HepG2 (cell line): ENCODE measurements around the gene CACTIN. TPM values are rescaled to one million over a fixed set of nuclear protein-coding genes. Genes with fewer than 3 reads are reported as not detected.

Experiments used
- ATAC-seq: fragments of 200-7000 bp; cut with Tn5 transposase; 3 replicates; pipeline ENCODE4 v1.9.1; 2020; ENCODE audit warnings: mild to moderate bottlenecking, moderate library complexity
- BruUV-seq: library from RNA; stranded (reverse); fragments of 400-500 nt; replicated peaks from 2 replicates; lab custom pipeline; 2021; lab: Mats Ljungman, UMichigan
- CTCF ChIA-PET: fragments of 300-600 bp; formaldehyde crosslinking; extraction: SDS; loops from one replicate; lab custom pipeline; 2021; ENCODE audit warnings: low total read pairs, inconsistent platforms, low intra/inter-chr PET ratio; lab: Yijun Ruan, JAX
- POLR2A ChIA-PET: fragments of 350-600 bp; sonication (Branson Sonifier 250); formaldehyde crosslinking; loops from one replicate; lab custom pipeline; 2020; ENCODE audit warnings: antibody characterized with exemption, inconsistent platforms; lab: Yijun Ruan, JAX
- DNase-seq: peaks from one replicate; pipeline ENCODE4 v3.0.0-alpha.2; 2015; ENCODE audit warnings: low spot score
- FAIRE-seq: peaks from 3 replicates; lab custom pipeline; 2011; peaks lifted over from hg19 to GRCh38; lab: Jason Lieb, UNC
- H2AFZ ChIP-seq: one replicate; pipeline ENCODE4 v1.6.1; 2011; ENCODE audit warnings: low read length, inconsistent platforms
- H3K27ac ChIP-seq: fragments of 300-600 bp; 3 replicates; pipeline ENCODE4 v1.8.0; 2011; ENCODE audit warnings: mixed run types, mild to moderate bottlenecking, mixed read lengths, low read length, inconsistent platforms; ENCODE audit not compliant: insufficient read depth; ENCODE audit errors: extremely low read length
- H3K27me3 ChIP-seq, 2 experiments: fragments of 200-600 bp in 1 of 2; 2 replicates in 1 of 2; 3 replicates in 1 of 2; pipeline versions ENCODE4 v1.6.0 to v1.8.0; 2011; ENCODE audit warnings: low read length in 2 of 2, mild to moderate bottlenecking in 2 of 2, moderate library complexity in 2 of 2, inconsistent platforms in 1 of 2; ENCODE audit not compliant: insufficient read depth in 2 of 2, control insufficient read depth in 1 of 2
- H3K36me3 ChIP-seq, 2 experiments: fragments of 200-600 bp in 1 of 2; replicated peaks in 1 of 2; 2 replicates in 1 of 2; 3 replicates in 1 of 2; pipeline versions ENCODE4 v1.5.1 to v1.8.0; 2011; ENCODE audit warnings: low read length in 2 of 2, inconsistent platforms in 1 of 2; ENCODE audit not compliant: insufficient read depth in 2 of 2, control insufficient read depth in 1 of 2
- H3K4me1 ChIP-seq: 2 replicates; pipeline ENCODE4 v1.5.1; 2012; ENCODE audit warnings: low read length, inconsistent platforms; ENCODE audit not compliant: insufficient read depth
- H3K4me2 ChIP-seq: 2 replicates; pipeline ENCODE4 v1.6.0; 2011; ENCODE audit warnings: low read depth, low read length, inconsistent platforms
- H3K4me3 ChIP-seq, 3 experiments: fragments of 200-600 bp in 1 of 3; sonication (generic), shearing (Covaris generic) in 1 of 3; replicated peaks in 1 of 3; 2 replicates each; pipeline ENCODE4 v1.5.1; 2011 to 2016; ENCODE audit warnings: low read length in 3 of 3, inconsistent platforms in 2 of 3, low read depth in 2 of 3, mild to moderate bottlenecking in 2 of 3, control low read depth in 1 of 3, mixed read lengths in 1 of 3; ENCODE audit not compliant: insufficient read depth in 1 of 3
- H3K79me2 ChIP-seq: one replicate; pipeline ENCODE4 v1.6.1; 2011; ENCODE audit warnings: low read length, inconsistent platforms; ENCODE audit not compliant: insufficient read depth
- H3K9ac ChIP-seq: 2 replicates; pipeline ENCODE4 v1.6.0; 2011; ENCODE audit warnings: mild to moderate bottlenecking, low read depth, low read length, inconsistent platforms; ENCODE audit not compliant: insufficient read depth
- H3K9me3 ChIP-seq: 2 replicates; pipeline ENCODE4 v1.5.1; 2012; ENCODE audit warnings: mild to moderate bottlenecking, low read length
- H4K20me1 ChIP-seq: 2 replicates; pipeline ENCODE4 v1.6.0; 2011; ENCODE audit warnings: inconsistent platforms, mild to moderate bottlenecking, low read length, moderate library complexity; ENCODE audit not compliant: insufficient read depth
- ARNTL ChIP-seq: sonication (generic); formaldehyde crosslinking; IDR thresholded peaks from 2 replicates; pipeline ENCODE4 v1.4.0; 2020; ENCODE audit warnings: mild to moderate bottlenecking, missing genetic modification reagents
- CCDC6 ChIP-seq: sonication (generic); formaldehyde crosslinking; IDR thresholded peaks from 2 replicates; pipeline ENCODE4 v1.8.1; 2022; ENCODE audit warnings: mild to moderate bottlenecking, missing genetic modification reagents, moderate library complexity
- GATAD2A ChIP-seq: IDR thresholded peaks from 2 replicates; pipeline ENCODE4 v1.6.1; 2016
- RNF2 ChIP-seq: fragments of 450-650 bp; conservative IDR thresholded peaks from 2 replicates; pipeline ENCODE4 v1.6.1; 2016; ENCODE audit warnings: low read depth
- SKI ChIP-seq: fragments of 450-650 bp; IDR thresholded peaks from one replicate; pipeline ENCODE4 v1.6.1; 2018; ENCODE audit warnings: mild to moderate bottlenecking; ENCODE audit not compliant: partially characterized antibody
- YEATS2 ChIP-seq: sonication (generic); formaldehyde crosslinking; IDR thresholded peaks from 2 replicates; pipeline ENCODE4 v1.4.0; 2020; ENCODE audit warnings: missing genetic modification reagents, borderline replicate concordance
- ZNF207 ChIP-seq: fragments of 450-650 bp; IDR thresholded peaks from 2 replicates; pipeline ENCODE4 v1.6.1; 2016; ENCODE audit warnings: antibody characterized with exemption, borderline replicate concordance
- ZNF253 ChIP-seq: sonication (generic); formaldehyde crosslinking; IDR thresholded peaks from 2 replicates; pipeline ENCODE4 v1.8.0; 2022; ENCODE audit warnings: mild to moderate bottlenecking, missing genetic modification reagents, borderline replicate concordance
- ZNF446 ChIP-seq: sonication (generic); formaldehyde crosslinking; IDR thresholded peaks from 2 replicates; pipeline ENCODE4 v1.5.0; 2020; ENCODE audit warnings: mild to moderate bottlenecking, missing genetic modification reagents
- ZNF687 ChIP-seq: sonication (generic); formaldehyde crosslinking; IDR thresholded peaks from 2 replicates; pipeline ENCODE4 v1.5.1; 2020; ENCODE audit warnings: mild to moderate bottlenecking, missing genetic modification reagents, moderate library complexity
- ZNF83 ChIP-seq: sonication (generic); formaldehyde crosslinking; IDR thresholded peaks from 2 replicates; pipeline ENCODE4 v1.4.0; 2020; ENCODE audit warnings: missing genetic modification reagents, mild to moderate bottlenecking, borderline replicate concordance
- WGBS: methylation state at CpG from one replicate; pipeline ENCODE4 v1.1.6; 2017; ENCODE audit warnings: low lambda C conversion rate; 5-methylcytosine and 5-hydroxymethylcytosine counted together
- in situ Hi-C: cut with HindIII; loops from 2 replicates; pipeline ENCODE4 v1.10.0; 2017; ENCODE audit warnings: low pct_unique_long_range_greater_than_20kb; ENCODE audit not compliant: extremely low pct_ligation_motif_present
- intact Hi-C: fragments of 100-400 bp; cut with micrococcal nuclease; formaldehyde crosslinking; loops from one replicate; pipeline ENCODE4 v1.10.0; 2022; ENCODE audit not compliant: unreplicated experiment
- polyA plus RNA-seq, 8 experiments: library from polyadenylated mRNA; depleted of rRNA in 3 of 8; stranded (reverse) in 7 of 8; unstranded in 1 of 8; fragments of >200 nt; fragmentation: Illumina TruSeq in 4 of 8; extraction: Trizol in 4 of 8; gene quantifications; 2 replicates each; pipeline versions ENCODE4 v1.2.1 to v1.2.3, GENCODE V29; 2011 to 2016; ENCODE audit warnings: low read depth in 4 of 8, missing spikeins in 1 of 8, mixed read lengths in 1 of 8; ENCODE audit not compliant: insufficient read depth in 1 of 8
- total RNA-seq, 5 experiments: library from RNA; depleted of rRNA; stranded (reverse); fragments of >200 nt; fragmentation: Illumina TruSeq; extraction: Trizol; gene quantifications; 2 replicates each; pipeline ENCODE4 v1.2.3, GENCODE V29; 2016; ENCODE audit warnings: low read depth in 1 of 5
- TF ChIP-seq, protein P1 (sequence below): fragments of 450-650 bp; IDR thresholded peaks from 2 replicates; pipeline ENCODE4 v1.6.1; 2016
- TF ChIP-seq, protein P2 (sequence below): sonication (generic); formaldehyde crosslinking; IDR thresholded peaks from 2 replicates; pipeline ENCODE4 v1.5.0; 2020; ENCODE audit warnings: mild to moderate bottlenecking, missing genetic modification reagents

Gene CACTIN
- total and polyA plus RNA-seq, 2 of the 13 experiments (the other 11 are each of a cell fraction or from before 2014, with no cell fraction given), result 10.0 to 16.6 TPM

GRCh38 chr19:3665681-3666544, 39.3 kb upstream of the CACTIN start (continued):
- peak; percentile 55 for TF ChIP-seq ZNF687 (CRISPR knock-in tag)

DNA sequence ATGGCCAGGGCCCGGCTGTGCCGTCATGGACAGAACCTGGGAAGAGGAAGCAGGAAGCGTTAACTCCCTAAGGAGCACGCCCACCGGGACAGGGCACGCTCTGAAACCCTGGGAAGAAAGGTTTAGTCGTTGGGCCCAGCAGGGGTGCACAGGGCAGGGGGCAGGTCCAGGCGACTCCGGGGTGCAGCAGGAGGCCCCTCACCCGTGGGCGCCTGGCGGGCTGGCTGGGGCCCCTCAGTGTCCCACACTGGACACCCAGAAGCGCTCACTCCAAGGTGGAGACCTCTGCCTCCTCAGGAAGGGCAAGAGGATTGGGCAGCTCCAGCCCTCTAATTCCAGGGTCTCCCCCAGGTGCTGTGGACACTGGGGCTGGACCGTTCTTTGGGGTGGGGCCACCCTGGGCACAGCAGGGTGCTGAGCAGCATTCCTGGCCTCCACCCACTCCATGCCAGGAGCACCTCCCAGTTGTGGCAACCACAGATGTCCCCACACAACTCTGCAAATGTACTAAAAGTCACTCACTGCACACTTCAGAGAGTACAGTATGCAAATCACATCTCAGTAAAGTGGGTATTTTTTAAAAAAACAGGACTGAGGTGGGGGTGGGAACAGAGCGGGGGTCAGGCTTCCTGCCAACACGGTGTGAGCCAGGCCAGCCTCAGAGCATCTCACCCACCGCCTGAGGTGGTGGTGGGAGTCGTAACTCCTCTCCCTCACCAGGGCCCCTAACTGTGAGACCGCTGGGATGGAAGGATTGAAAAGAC, 38.5 kb upstream of the CACTIN start:
- no peak for FAIRE-seq
- 79% methylated on average over 10 of the region's 19 CpGs for WGBS
- BruUV-seq, result no TSS peak
- TF ChIP-seq ZNF83 (no peak), ARNTL (no peak), CCDC6 (CRISPR knock-in tag) (no peak), YEATS2 (CRISPR knock-in tag) (no peak), GATAD2A (no peak), RNF2 (no peak), SKI (no peak), ZNF446 (CRISPR knock-in tag) (no peak), ZNF207 (no peak), ZNF253 (CRISPR knock-in tag) (no peak)
- TF ChIP-seq, protein P1, sequence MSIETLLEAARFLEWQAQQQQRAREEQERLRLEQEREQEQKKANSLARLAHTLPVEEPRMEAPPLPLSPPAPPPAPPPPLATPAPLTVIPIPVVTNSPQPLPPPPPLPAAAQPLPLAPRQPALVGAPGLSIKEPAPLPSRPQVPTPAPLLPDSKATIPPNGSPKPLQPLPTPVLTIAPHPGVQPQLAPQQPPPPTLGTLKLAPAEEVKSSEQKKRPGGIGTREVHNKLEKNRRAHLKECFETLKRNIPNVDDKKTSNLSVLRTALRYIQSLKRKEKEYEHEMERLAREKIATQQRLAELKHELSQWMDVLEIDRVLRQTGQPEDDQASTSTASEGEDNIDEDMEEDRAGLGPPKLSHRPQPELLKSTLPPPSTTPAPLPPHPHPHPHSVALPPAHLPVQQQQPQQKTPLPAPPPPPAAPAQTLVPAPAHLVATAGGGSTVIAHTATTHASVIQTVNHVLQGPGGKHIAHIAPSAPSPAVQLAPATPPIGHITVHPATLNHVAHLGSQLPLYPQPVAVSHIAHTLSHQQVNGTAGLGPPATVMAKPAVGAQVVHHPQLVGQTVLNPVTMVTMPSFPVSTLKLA, result no peak
- TF ChIP-seq, protein P2, sequence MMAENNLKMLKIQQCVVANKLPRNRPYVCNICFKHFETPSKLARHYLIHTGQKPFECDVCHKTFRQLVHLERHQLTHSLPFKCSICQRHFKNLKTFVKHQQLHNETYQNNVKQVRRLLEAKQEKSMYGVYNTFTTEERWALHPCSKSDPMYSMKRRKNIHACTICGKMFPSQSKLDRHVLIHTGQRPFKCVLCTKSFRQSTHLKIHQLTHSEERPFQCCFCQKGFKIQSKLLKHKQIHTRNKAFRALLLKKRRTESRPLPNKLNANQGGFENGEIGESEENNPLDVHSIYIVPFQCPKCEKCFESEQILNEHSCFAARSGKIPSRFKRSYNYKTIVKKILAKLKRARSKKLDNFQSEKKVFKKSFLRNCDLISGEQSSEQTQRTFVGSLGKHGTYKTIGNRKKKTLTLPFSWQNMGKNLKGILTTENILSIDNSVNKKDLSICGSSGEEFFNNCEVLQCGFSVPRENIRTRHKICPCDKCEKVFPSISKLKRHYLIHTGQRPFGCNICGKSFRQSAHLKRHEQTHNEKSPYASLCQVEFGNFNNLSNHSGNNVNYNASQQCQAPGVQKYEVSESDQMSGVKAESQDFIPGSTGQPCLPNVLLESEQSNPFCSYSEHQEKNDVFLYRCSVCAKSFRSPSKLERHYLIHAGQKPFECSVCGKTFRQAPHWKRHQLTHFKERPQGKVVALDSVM (CRISPR knock-in tag), result no peak

More for the DNA sequence above, 38.5 kb upstream of the CACTIN start:
- no peaks in the 10 kb centered on the region for H3K79me2 ChIP-seq
- in situ Hi-C loops, result loop anchor here (5.0 kb wide), 1 partner anchor 42 kb away; the partner anchor contains the start of gene TJP3
- H3K4me2 ChIP-seq, result no peak overlapping the region
- ChIA-PET POLR2A (no interaction called here), CTCF (interaction anchor here (1.5 kb wide), 1 partner anchor 41 kb away, joined by 16 read pairs; no protein-coding TSS in a partner anchor)
- no peak overlapping the region for H2AFZ ChIP-seq
- DNase-seq (no peak), ATAC-seq (no peak)
- H3K9ac ChIP-seq, result no peak overlapping the region
- H3K27me3 ChIP-seq, result no peaks in the 10 kb centered on the region
- no peaks in the 10 kb centered on the region for H4K20me1 ChIP-seq
- peaks cover 21% of the 10 kb centered on the region for H3K4me1 ChIP-seq
- intact Hi-C loops, result loop anchor here (5.0 kb wide), 1 partner anchor 37 kb away; the partner anchor contains the start of gene PIP5K1C
- H3K9me3 ChIP-seq, result no peaks in the 10 kb centered on the region
- H3K36me3 ChIP-seq, result peaks cover 0 to 16% of the 10 kb centered on the region in 2 experiments; a peak in 4 of 5 replicates
- no peak overlapping the region for H3K27ac ChIP-seq
- no peak overlapping the region for H3K4me3 ChIP-seq
